ENCODE measurements around the gene SSTR4.

GRCh38 chr20:23018432-23018831, 16.7 kb upstream of the SSTR4 start:
- TF ChIP-seq CTCF (IDR thresholded peaks at IDR 0.05) (no peak), POLR2A (IDR thresholded peaks at IDR 0.05) (no peak)
